B cell (primary cell): ENCODE data around the gene PPARD. TPM values are rescaled to one million over a fixed set of nuclear protein-coding genes. Genes with fewer than 3 reads are reported as not detected.

Experiments used
- ATAC-seq: fragments of 200-7000 bp; cut with Tn5 transposase; one replicate; pipeline ENCODE4 v1.10.0; 2021; ENCODE audit warnings: low read depth, mild to moderate bottlenecking, moderate number of reproducible peaks, moderate library complexity
- CTCF ChIA-PET: fragments of 350-600 bp; sonication (Branson Sonifier 250); formaldehyde crosslinking; loops from one replicate; lab custom pipeline; 2021; ENCODE audit warnings: antibody characterized with exemption, inconsistent platforms; lab: Charles Lee
- POLR2A ChIA-PET: fragments of 350-600 bp; sonication (Branson Sonifier 250); formaldehyde crosslinking; loops from one replicate; lab custom pipeline; 2021; ENCODE audit warnings: antibody characterized with exemption; lab: Charles Lee
- DNase-seq: peaks from one replicate; pipeline ENCODE4 v3.0.0; 2013
- H2AFZ ChIP-seq: 2 replicates; pipeline ENCODE4 v1.6.1; 2012; ENCODE audit warnings: mild to moderate bottlenecking, low read depth, low read length; ENCODE audit not compliant: insufficient read depth, poor library complexity, severe bottlenecking
- H3K27ac ChIP-seq, 2 donors: 1 replicate in 1 of 2; 2 replicates in 1 of 2; pipeline ENCODE4 v1.5.1; 2012 to 2013; ENCODE audit warnings: low read length in 2 of 2, mild to moderate bottlenecking in 2 of 2, moderate library complexity in 1 of 2
- H3K27me3 ChIP-seq, 4 experiments: fragments of 200-600 bp in 1 of 4; sonication (generic) in 1 of 4; replicated peaks in 1 of 4; 1 replicate in 2 of 4; 2 replicates in 2 of 4; pipeline versions ENCODE4 v1.6.1 to v1.7.0; 2013 to 2016; ENCODE audit warnings: low read length in 3 of 4, mild to moderate bottlenecking in 2 of 4, mixed read lengths in 1 of 4, moderate library complexity in 1 of 4; ENCODE audit not compliant: insufficient read depth in 4 of 4, control insufficient read depth in 3 of 4; ENCODE audit errors: control extremely low read depth in 1 of 4
- H3K36me3 ChIP-seq, 2 experiments: replicated peaks in 1 of 2; 1 replicate in 1 of 2; 2 replicates in 1 of 2; pipeline versions ENCODE4 v1.6.1 to v1.7.1; 2013; ENCODE audit warnings: low read length in 1 of 2; ENCODE audit not compliant: insufficient read depth in 2 of 2, control insufficient read depth in 1 of 2; ENCODE audit errors: control extremely low read depth in 1 of 2, extremely low read depth in 1 of 2
- H3K4me1 ChIP-seq, 2 donors: fragments of 200-600 bp in 1 of 2; sonication (generic) in 1 of 2; 1 replicate in 1 of 2; 2 replicates in 1 of 2; pipeline versions ENCODE4 v1.5.1 to v1.6.1; 2013 to 2017; ENCODE audit warnings: low read length in 2 of 2; ENCODE audit not compliant: control insufficient read depth in 2 of 2, insufficient read depth in 2 of 2
- H3K4me2 ChIP-seq: replicated peaks from 2 replicates; pipeline ENCODE3; 2012; ENCODE audit warnings: mild to moderate bottlenecking, low read depth, low read length; ENCODE audit not compliant: poor library complexity, severe bottlenecking
- H3K4me3 ChIP-seq, 5 experiments: fragments of 200-600 bp in 1 of 5; sonication (generic) in 1 of 5; 1 replicate in 3 of 5; 2 replicates in 2 of 5; pipeline versions ENCODE4 v1.5.1 to v1.7.0; 2011 to 2016; ENCODE audit warnings: low read length in 4 of 5, mild to moderate bottlenecking in 4 of 5, low read depth in 2 of 5, control low read depth in 1 of 5, moderate library complexity in 1 of 5; ENCODE audit not compliant: insufficient read depth in 1 of 5; ENCODE audit errors: control extremely low read depth in 1 of 5, extremely low read depth in 1 of 5
- H3K79me2 ChIP-seq: fragments of 200-600 bp; sonication (generic); one replicate; pipeline ENCODE4 v1.6.0; 2016; ENCODE audit warnings: low read length; ENCODE audit not compliant: control insufficient read depth, insufficient read depth
- H3K9ac ChIP-seq: fragments of 200-600 bp; sonication (generic); 2 replicates; pipeline ENCODE4 v1.6.1; 2017; ENCODE audit warnings: mild to moderate bottlenecking, low read length, moderate library complexity
- H3K9me3 ChIP-seq, 3 donors: one replicate each; pipeline versions ENCODE4 v1.6.1 to v1.7.1; 2013; ENCODE audit warnings: low read length in 2 of 3; ENCODE audit not compliant: control insufficient read depth in 2 of 3, insufficient read depth in 1 of 3; ENCODE audit errors: control extremely low read depth in 1 of 3
- H4K20me1 ChIP-seq: 2 replicates; pipeline ENCODE4 v1.6.0; 2012; ENCODE audit warnings: mild to moderate bottlenecking, low read length; ENCODE audit not compliant: insufficient read depth, control insufficient read depth, poor library complexity, severe bottlenecking
- H3K27ac Mint-ChIP-seq: one replicate; pipeline ENCODE4 v1.8.0; 2021; ENCODE audit warnings: mixed read lengths
- H3K27me3 Mint-ChIP-seq: one replicate; pipeline ENCODE4 v1.8.0; 2021; ENCODE audit warnings: mixed read lengths
- H3K4me1 Mint-ChIP-seq: one replicate; pipeline ENCODE4 v1.8.0; 2021; ENCODE audit warnings: mixed read lengths
- H3K4me3 Mint-ChIP-seq: one replicate; pipeline ENCODE4 v1.8.0; 2021; ENCODE audit warnings: mixed read lengths
- H3K9me3 Mint-ChIP-seq: one replicate; pipeline ENCODE4 v1.8.0; 2022; ENCODE audit warnings: mixed read lengths; ENCODE audit not compliant: insufficient read depth
- CTCF ChIP-seq: fragments of 200-600 bp; IDR thresholded peaks from one replicate; pipeline ENCODE4 v1.8.0; 2022; ENCODE audit warnings: antibody characterized with exemption, mild to moderate bottlenecking
- EZH2 ChIP-seq: IDR thresholded peaks from 2 replicates; pipeline ENCODE4 v1.6.1; 2012; ENCODE audit warnings: borderline replicate concordance, low read depth, mild to moderate bottlenecking, moderate library complexity, low read length; ENCODE audit not compliant: insufficient read depth, poor library complexity, severe bottlenecking
- WGBS: methylation state at CpG from one replicate; pipeline ENCODE4 v1.1.5; 2013; ENCODE audit warnings: missing lambda C conversion rate; ENCODE audit not compliant: insufficient coverage; 5-methylcytosine and 5-hydroxymethylcytosine counted together
- intact Hi-C: fragments of 100-400 bp; cut with micrococcal nuclease; formaldehyde crosslinking; loops from one replicate; pipeline ENCODE4 v1.10.0; 2022
- polyA plus RNA-seq: library from polyadenylated mRNA; depleted of rRNA; stranded (reverse); fragments of >200 nt; gene quantifications from 2 replicates; pipeline ENCODE4 v1.2.3, GENCODE V29; 2012
- total RNA-seq, 2 donors: library from RNA; stranded (reverse); fragments of 120-200 nt in 1 of 2; gene quantifications; 1 replicate in 1 of 2; 2 replicates in 1 of 2; pipeline versions ENCODE4 v1.2.3 to v1.2.4, GENCODE V29; 2013 to 2022

Gene PPARD
- total and polyA plus RNA-seq, 2 donors (not counting 1 experiment from before 2014, with no cell fraction given): 37.9 to 38.9 TPM

- 96% methylated on average over 11 of the region's 16 CpGs for WGBS
- H2AFZ ChIP-seq: no peak overlapping the region
- H3K36me3 ChIP-seq: no peaks in the 10 kb centered on the region
- peaks cover 0 to 5% (median 2%) of the 10 kb centered on the region in 3 donors for H3K9me3 ChIP-seq
- Mint-ChIP-seq H3K27me3 (no peaks in the 10 kb centered on the region), H3K4me1 (no peaks in the 10 kb centered on the region), H3K27ac (no peak overlapping the region), H3K9me3 (no peaks in the 10 kb centered on the region), H3K4me3 (no peak overlapping the region)
- ChIA-PET CTCF (interaction anchor here (1.1 to 1.2 kb wide), 2 partner anchors 14 to 141 kb away, joined by 3 read pairs; no protein-coding TSS in a partner anchor), POLR2A (no interaction called here)
- no peaks in the 10 kb centered on the region for H4K20me1 ChIP-seq
- H3K4me3 ChIP-seq: no peak overlapping the region
- no peaks in the 10 kb centered on the region for H3K79me2 ChIP-seq
- no peaks in the 10 kb centered on the region for H3K27me3 ChIP-seq
- no peak overlapping the region for H3K9ac ChIP-seq
- H3K4me2 ChIP-seq: no peak overlapping the region
- DNase-seq (no peak), ATAC-seq (no peak)
- H3K27ac ChIP-seq: no peak overlapping the region
- no peaks in the 10 kb centered on the region for H3K4me1 ChIP-seq
- intact Hi-C loops: no loop called here
- TF ChIP-seq CTCF (no peak), EZH2 (no peak)
Measured at GRCh38 chr6:35435074-35435837, 92.9 kb downstream of the PPARD start.

- DNase-seq (no peak), ATAC-seq (no peak)
- ChIA-PET CTCF (no interaction called here), POLR2A (no interaction called here)
- no peak for TF ChIP-seq EZH2
- no peak for TF ChIP-seq CTCF
- H3K4me1 Mint-ChIP-seq: no peaks in the 10 kb centered on the region
- WGBS: 94% methylated on average over 5 of the region's 8 CpGs
- Histone ChIP-seq H3K36me3 (no peaks in the 10 kb centered on the region), H3K27ac (no peak overlapping the region), H3K4me1 (no peaks in the 10 kb centered on the region), H3K9me3 (no peaks in the 10 kb centered on the region), H3K9ac (no peak overlapping the region), H3K4me2 (no peak overlapping the region), H2AFZ (no peak overlapping the region), H3K27me3 (no peaks in the 10 kb centered on the region), H3K4me3 (no peak overlapping the region), H4K20me1 (no peaks in the 10 kb centered on the region), H3K79me2 (no peaks in the 10 kb centered on the region)
- H3K4me3 Mint-ChIP-seq: no peak overlapping the region
- H3K9me3 Mint-ChIP-seq: no peaks in the 10 kb centered on the region
- no peak overlapping the region for H3K27ac Mint-ChIP-seq
- intact Hi-C loops: no loop called here
- no peaks in the 10 kb centered on the region for H3K27me3 Mint-ChIP-seq
Measured at GRCh38 chr6:35436071-35436857, 93.9 kb downstream of the PPARD start.
